Mesendoderm (in vitro differentiated cells): ENCODE data around the gene UBTD2.

Experiments used
- DNase-seq: peaks from one replicate; pipeline ENCODE4 v3.0.0; 2013
- H2AK5ac ChIP-seq: 2 replicates; pipeline ENCODE4 v1.6.1; 2013; ENCODE audit warnings: low read length, inconsistent platforms
- H2BK120ac ChIP-seq: 2 replicates; pipeline ENCODE4 v1.6.1; 2013; ENCODE audit warnings: low read depth, mild to moderate bottlenecking, low read length, moderate library complexity, mixed read lengths
- H2BK15ac ChIP-seq: replicated peaks from 2 replicates; pipeline ENCODE4 v1.6.1; 2013; ENCODE audit warnings: low read depth, mild to moderate bottlenecking, moderate library complexity
- H2BK5ac ChIP-seq: 2 replicates; pipeline ENCODE4 v1.6.1; 2013; ENCODE audit warnings: low read length, inconsistent platforms
- H3K18ac ChIP-seq: 2 replicates; pipeline ENCODE4 v1.6.1; 2013; ENCODE audit warnings: mild to moderate bottlenecking, low read length, mixed read lengths
- H3K23ac ChIP-seq: one replicate; pipeline ENCODE4 v1.6.1; 2013; ENCODE audit warnings: low read length
- H3K27ac ChIP-seq: 2 replicates; pipeline ENCODE4 v1.5.1; 2013; ENCODE audit warnings: low read depth, mild to moderate bottlenecking, inconsistent platforms, low read length, moderate library complexity
- H3K27me3 ChIP-seq: 2 replicates; pipeline ENCODE4 v1.6.1; 2013; ENCODE audit warnings: low read length, control low read depth, mild to moderate bottlenecking, inconsistent platforms; ENCODE audit not compliant: insufficient read depth, poor library complexity
- H3K36me3 ChIP-seq: 2 replicates; pipeline ENCODE4 v1.6.1; 2013; ENCODE audit warnings: low read length, inconsistent platforms; ENCODE audit not compliant: control insufficient read depth, insufficient read depth
- H3K4ac ChIP-seq: one replicate; pipeline ENCODE4 v1.6.1; 2013; ENCODE audit warnings: low read depth, mild to moderate bottlenecking, low read length, moderate library complexity
- H3K4me1 ChIP-seq: 2 replicates; pipeline ENCODE4 v1.6.1; 2013; ENCODE audit warnings: low read depth, low read length, inconsistent platforms; ENCODE audit not compliant: control insufficient read depth
- H3K4me2 ChIP-seq: 2 replicates; pipeline ENCODE4 v1.6.1; 2013; ENCODE audit warnings: low read length
- H3K4me3 ChIP-seq: 2 replicates; pipeline ENCODE4 v1.5.1; 2013; ENCODE audit warnings: mild to moderate bottlenecking, low read length
- H3K56ac ChIP-seq: one replicate; pipeline ENCODE4 v1.6.1; 2013; ENCODE audit warnings: low read length
- H3K79me1 ChIP-seq: 2 replicates; pipeline ENCODE4 v1.6.1; 2013; ENCODE audit warnings: low read length, inconsistent platforms
- H3K79me2 ChIP-seq: 2 replicates; pipeline ENCODE4 v1.6.1; 2013; ENCODE audit warnings: mild to moderate bottlenecking, low read length; ENCODE audit not compliant: control insufficient read depth, insufficient read depth
- H3K9ac ChIP-seq: 2 replicates; pipeline ENCODE4 v1.6.1; 2013; ENCODE audit warnings: low read length, inconsistent platforms
- H4K5ac ChIP-seq: one replicate; pipeline ENCODE4 v1.6.1; 2013; ENCODE audit warnings: low read length
- H4K8ac ChIP-seq: one replicate; pipeline ENCODE4 v1.6.1; 2013; ENCODE audit warnings: low read depth, mild to moderate bottlenecking, control low read depth, low read length, moderate library complexity
- WGBS: extraction: QIAGEN DNeasy Blood & Tissue Kit; methylation state at CpG from one replicate; pipeline ENCODE4 v1.1.7; 2013; ENCODE audit warnings: low lambda C conversion rate, missing lambda C conversion rate; ENCODE audit not compliant: insufficient coverage; ENCODE audit errors: extremely low coverage; 5-methylcytosine and 5-hydroxymethylcytosine counted together

The UBTD2 gene

GRCh38 chr5:172229904-172230303, 53.7 kb downstream of the UBTD2 start:
- H2AK5ac ChIP-seq: no peak overlapping the region
- DNase-seq: no peak
- H2BK5ac ChIP-seq: no peak overlapping the region
- H2BK15ac ChIP-seq: no peak overlapping the region
- no peak overlapping the region for H3K27ac ChIP-seq
- H4K8ac ChIP-seq: no peak overlapping the region
- no peaks in the 10 kb centered on the region for H3K79me1 ChIP-seq
- no peak overlapping the region for H3K4ac ChIP-seq
- H3K27me3 ChIP-seq: no peaks in the 10 kb centered on the region
- H2BK120ac ChIP-seq: no peak overlapping the region
- no peak overlapping the region for H3K9ac ChIP-seq
- H3K23ac ChIP-seq: no peak overlapping the region
- H3K56ac ChIP-seq: no peak overlapping the region
- H3K4me1 ChIP-seq: no peaks in the 10 kb centered on the region
- H3K79me2 ChIP-seq: no peaks in the 10 kb centered on the region
- H3K4me3 ChIP-seq: no peak overlapping the region
- H3K4me2 ChIP-seq: no peak overlapping the region
- no peaks in the 10 kb centered on the region for H3K36me3 ChIP-seq
- H3K18ac ChIP-seq: no peak overlapping the region
- WGBS: no CpG with 5 or more reads among the region's 1 CpG
- H4K5ac ChIP-seq: no peak overlapping the region

GRCh38 chr5:172224996-172225395, 58.6 kb downstream of the UBTD2 start:
- Histone ChIP-seq H3K79me2 (no peaks in the 10 kb centered on the region), H3K23ac (no peak overlapping the region), H3K18ac (no peak overlapping the region), H3K4me1 (no peaks in the 10 kb centered on the region), H3K27ac (no peak overlapping the region), H3K36me3 (no peaks in the 10 kb centered on the region), H3K4ac (no peak overlapping the region), H2AK5ac (no peak overlapping the region), H2BK15ac (no peak overlapping the region), H3K4me3 (no peak overlapping the region), H4K5ac (no peak overlapping the region), H3K79me1 (no peaks in the 10 kb centered on the region), H4K8ac (no peak overlapping the region), H3K27me3 (no peaks in the 10 kb centered on the region), H2BK120ac (no peak overlapping the region), H3K9ac (no peak overlapping the region), H3K4me2 (no peak overlapping the region), H2BK5ac (no peak overlapping the region), H3K56ac (no peak overlapping the region)
- no CpG with 5 or more reads among the region's 1 CpG for WGBS
- no peak for DNase-seq

GRCh38 chr5:172223901-172224873, 59.4 kb downstream of the UBTD2 start:
- H3K27me3 ChIP-seq: no peaks in the 10 kb centered on the region
- H3K9ac ChIP-seq: no peak overlapping the region
- no peak overlapping the region for H3K4me3 ChIP-seq
- H2BK120ac ChIP-seq: no peak overlapping the region
- H3K4me1 ChIP-seq: no peaks in the 10 kb centered on the region
- no peak overlapping the region for H4K8ac ChIP-seq
- H3K27ac ChIP-seq: no peak overlapping the region
- no peak overlapping the region for H3K23ac ChIP-seq
- DNase-seq: no peak
- no peak overlapping the region for H4K5ac ChIP-seq
- H2BK15ac ChIP-seq: no peak overlapping the region
- no peaks in the 10 kb centered on the region for H3K79me2 ChIP-seq
- no CpG with 5 or more reads among the region's 10 CpGs for WGBS
- no peak overlapping the region for H2BK5ac ChIP-seq
- H3K4me2 ChIP-seq: no peak overlapping the region
- no peaks in the 10 kb centered on the region for H3K36me3 ChIP-seq
- H3K56ac ChIP-seq: no peak overlapping the region
- no peak overlapping the region for H2AK5ac ChIP-seq
- H3K18ac ChIP-seq: no peak overlapping the region
- no peak overlapping the region for H3K4ac ChIP-seq
- H3K79me1 ChIP-seq: no peaks in the 10 kb centered on the region

GRCh38 chr5:172219296-172219695, 64.3 kb downstream of the UBTD2 start:
- no peak for DNase-seq
- H2BK15ac ChIP-seq: no peak overlapping the region
- no CpG with 5 or more reads among the region's 2 CpGs for WGBS
- H4K5ac ChIP-seq: no peak overlapping the region
- no peak overlapping the region for H3K56ac ChIP-seq
- H2AK5ac ChIP-seq: no peak overlapping the region
- H3K27me3 ChIP-seq: no peaks in the 10 kb centered on the region
- no peak overlapping the region for H3K9ac ChIP-seq
- no peak overlapping the region for H3K27ac ChIP-seq
- no peak overlapping the region for H3K4me2 ChIP-seq
- H3K4me3 ChIP-seq: no peak overlapping the region
- no peak overlapping the region for H3K4ac ChIP-seq
- no peak overlapping the region for H4K8ac ChIP-seq
- no peaks in the 10 kb centered on the region for H3K36me3 ChIP-seq
- H3K79me1 ChIP-seq: peaks cover 8% of the 10 kb centered on the region
- H3K23ac ChIP-seq: no peak overlapping the region
- no peak overlapping the region for H2BK120ac ChIP-seq
- no peak overlapping the region for H2BK5ac ChIP-seq
- no peak overlapping the region for H3K18ac ChIP-seq
- no peaks in the 10 kb centered on the region for H3K4me1 ChIP-seq
- peaks cover 6% of the 10 kb centered on the region for H3K79me2 ChIP-seq

GRCh38 chr5:172216345-172216744, 67.2 kb downstream of the UBTD2 start:
- H3K18ac ChIP-seq: no peak overlapping the region

More at GRCh38 chr5:172216345-172216744, 67.2 kb downstream of the UBTD2 start:
- Histone ChIP-seq H2AK5ac (no peak overlapping the region), H4K8ac (no peak overlapping the region), H3K79me1 (peaks cover 8% of the 10 kb centered on the region), H3K9ac (no peak overlapping the region), H2BK120ac (no peak overlapping the region), H3K4ac (no peak overlapping the region), H3K27ac (no peak overlapping the region), H3K36me3 (peaks cover 2% of the 10 kb centered on the region), H3K56ac (no peak overlapping the region), H2BK15ac (no peak overlapping the region), H2BK5ac (no peak overlapping the region), H4K5ac (no peak overlapping the region), H3K4me1 (no peaks in the 10 kb centered on the region), H3K27me3 (no peaks in the 10 kb centered on the region), H3K4me2 (no peak overlapping the region), H3K79me2 (peaks cover 6% of the 10 kb centered on the region), H3K23ac (no peak overlapping the region), H3K4me3 (no peak overlapping the region)
- no peak for DNase-seq
- no CpG with 5 or more reads among the region's 3 CpGs for WGBS
